Measurements from ENCODE around the gene GTF3C2. TPM values are rescaled to one million over a fixed set of nuclear protein-coding genes. Genes with fewer than 3 reads are reported as not detected.

GTF3C2 gene
- total RNA-seq, 1 donor from 2014 or later: 54.9 TPM

GRCh38 chr2:27309651-27310050, 46.9 kb downstream of the GTF3C2 start:
- TF ChIP-seq CTCF (IDR thresholded peaks at IDR 0.05; ENCODE audit: insufficient read depth, low read length, poor library complexity, severe bottlenecking): no peak
- H3K27me3 ChIP-seq (ENCODE audit: control insufficient read depth, insufficient read depth, low read length): peaks cover 43% of the 10 kb centered on the region

GRCh38 chr2:27308359-27308881, 48.1 kb downstream of the GTF3C2 start, which contains the start of gene UCN:
TSS of gene UCN (minus strand) at chr2:27308445. CDS start at chr2:27307895, 550 bp downstream.
- no peak for DNase-seq (ENCODE audit: low read depth)
- Histone ChIP-seq H3K36me3 (ENCODE audit: control insufficient read depth, insufficient read depth, low read length) (no peaks in the 10 kb centered on the region), H3K4me3 (ENCODE audit: low read depth, low read length) (no peak within 1 kb of the TSS), H3K27me3 (ENCODE audit: control insufficient read depth, insufficient read depth, low read length) (peaks cover 45% of the 10 kb centered on the region)
- TF ChIP-seq CTCF (IDR thresholded peaks at IDR 0.05; ENCODE audit: insufficient read depth, low read length, poor library complexity, severe bottlenecking): no peak

More at GRCh38 chr2:27309651-27310050, 46.9 kb downstream of the GTF3C2 start:
- H3K36me3 ChIP-seq (ENCODE audit: control insufficient read depth, insufficient read depth, low read length): no peaks in the 10 kb centered on the region
- H3K4me3 ChIP-seq (ENCODE audit: low read depth, low read length): no peak overlapping the region
- no peak for DNase-seq (ENCODE audit: low read depth)

GRCh38 chr2:27307545-27308358, 48.8 kb downstream of the GTF3C2 start:
- Histone ChIP-seq H3K4me3 (ENCODE audit: low read depth, low read length) (no peak overlapping the region), H3K27me3 (ENCODE audit: control insufficient read depth, insufficient read depth, low read length) (peaks cover 45% of the 10 kb centered on the region), H3K36me3 (ENCODE audit: control insufficient read depth, insufficient read depth, low read length) (no peaks in the 10 kb centered on the region)
- no peak for DNase-seq (ENCODE audit: low read depth)
- no peak for TF ChIP-seq CTCF (IDR thresholded peaks at IDR 0.05; ENCODE audit: insufficient read depth, low read length, poor library complexity, severe bottlenecking)

GRCh38 chr2:27307287-27307544, 49.3 kb downstream of the GTF3C2 start:
- Histone ChIP-seq H3K4me3 (ENCODE audit: low read depth, low read length) (no peak overlapping the region), H3K27me3 (ENCODE audit: control insufficient read depth, insufficient read depth, low read length) (peaks cover 45% of the 10 kb centered on the region), H3K36me3 (ENCODE audit: control insufficient read depth, insufficient read depth, low read length) (no peaks in the 10 kb centered on the region)
- no peak for DNase-seq (ENCODE audit: low read depth)
- no peak for TF ChIP-seq CTCF (IDR thresholded peaks at IDR 0.05; ENCODE audit: insufficient read depth, low read length, poor library complexity, severe bottlenecking)

- H3K27me3 ChIP-seq (ENCODE audit: control insufficient read depth, insufficient read depth, low read length): peaks cover 45% of the 10 kb centered on the region
- peak; percentile 7 for TF ChIP-seq CTCF (IDR thresholded peaks at IDR 0.05; ENCODE audit: insufficient read depth, low read length, poor library complexity, severe bottlenecking)
- no peaks in the 10 kb centered on the region for H3K36me3 ChIP-seq (ENCODE audit: control insufficient read depth, insufficient read depth, low read length)
- no peak overlapping the region for H3K4me3 ChIP-seq (ENCODE audit: low read depth, low read length)
- no peak for DNase-seq (ENCODE audit: low read depth)
Observed at GRCh38 chr2:27306573-27307286, 49.8 kb downstream of the GTF3C2 start.

Measured in kidney epithelial cell (primary cell).